Measurements from ENCODE around the gene LIG3. TPM values are rescaled to one million over a fixed set of nuclear protein-coding genes. Genes with fewer than 3 reads are reported as not detected.
"Not testable (repeated sequence)": the region's sequence is repeated elsewhere in the genome, so short reads cannot be mapped to it uniquely, and the experiment has no call there.

The LIG3 gene
- total RNA-seq, 1 donor from 2014 or later, result 44.3 TPM

DNA sequence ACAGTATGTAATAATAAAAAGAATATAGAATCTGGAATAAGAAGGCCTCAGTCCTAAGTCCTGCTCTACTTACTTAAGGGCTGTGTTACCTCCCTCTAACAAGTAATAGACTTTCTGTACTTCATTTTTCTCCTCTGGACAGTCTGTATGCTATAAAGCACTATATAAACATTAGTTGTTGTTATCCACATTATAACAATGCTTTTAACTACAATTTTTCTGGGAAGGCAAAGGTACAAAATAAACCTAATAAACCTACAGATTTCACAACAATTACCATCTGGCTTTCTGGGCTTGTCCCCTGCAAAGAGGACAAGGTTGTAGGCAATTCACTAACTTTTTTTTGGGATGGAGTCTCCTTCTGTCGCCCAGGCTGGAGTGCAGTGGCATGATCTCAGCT lies 50.5 kb downstream of the LIG3 start:
- intact Hi-C loops (cut with micrococcal nuclease), result no loop called here

DNA sequence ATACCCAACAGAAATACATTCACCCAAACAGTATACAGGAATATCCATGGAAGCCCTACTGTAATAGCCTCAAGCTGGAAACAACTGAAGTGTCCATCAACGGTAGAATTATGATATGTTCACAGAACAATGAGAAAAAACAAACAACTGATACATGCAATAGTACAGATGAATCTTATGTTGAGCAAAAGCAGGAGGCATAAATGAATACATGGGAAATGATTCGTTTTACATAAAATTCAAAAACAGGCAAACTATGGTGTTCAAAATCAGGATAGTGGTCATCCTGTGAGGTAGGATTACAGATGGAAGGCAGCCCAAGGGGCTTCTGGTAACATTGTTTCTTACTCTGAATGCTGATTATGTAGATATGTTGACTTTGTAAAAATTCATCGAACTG lies 58.1 kb downstream of the LIG3 start:
- intact Hi-C loops (cut with micrococcal nuclease), result no loop called here

DNA sequence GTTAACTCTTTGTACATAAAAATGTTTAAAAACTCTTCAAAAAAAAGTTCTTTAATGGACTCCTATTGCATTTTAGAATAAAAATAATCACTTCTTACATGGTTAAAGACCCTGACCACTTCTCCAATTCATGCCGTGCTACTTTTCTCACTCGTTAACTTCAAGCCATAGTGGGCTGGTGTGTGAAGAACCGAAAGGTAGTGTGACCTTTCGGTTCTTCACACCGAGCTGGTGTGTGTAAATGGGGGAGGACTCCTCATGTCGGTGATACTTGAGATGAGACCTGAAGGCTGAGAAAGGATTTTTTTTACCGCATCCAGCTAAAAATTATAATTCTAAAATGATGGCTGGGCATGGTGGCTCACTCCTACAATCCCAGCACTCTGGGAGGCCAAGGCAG lies 61.1 kb downstream of the LIG3 start:
- intact Hi-C loops (cut with micrococcal nuclease), result no loop called here

DNA sequence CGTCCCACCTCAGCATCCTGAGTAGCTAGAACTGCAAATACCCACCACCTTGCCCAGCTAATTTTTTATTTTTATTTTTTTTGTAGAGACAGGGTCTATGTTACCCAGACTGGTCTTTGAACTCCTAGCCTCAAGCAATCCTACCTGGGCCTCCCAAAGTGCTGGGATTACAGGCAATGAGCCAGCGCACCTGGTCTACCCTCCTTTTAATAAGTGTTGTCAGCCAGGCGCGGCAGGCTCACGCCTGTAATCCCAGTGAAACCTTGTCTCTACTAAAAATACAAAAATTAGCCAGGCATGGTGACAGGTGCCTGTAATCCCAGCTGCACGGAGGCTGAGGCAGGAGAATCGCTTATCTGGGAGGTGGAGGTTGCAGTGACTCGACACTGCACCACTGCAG lies 63.9 kb downstream of the LIG3 start:
- intact Hi-C loops (cut with micrococcal nuclease), result no loop called here

DNA sequence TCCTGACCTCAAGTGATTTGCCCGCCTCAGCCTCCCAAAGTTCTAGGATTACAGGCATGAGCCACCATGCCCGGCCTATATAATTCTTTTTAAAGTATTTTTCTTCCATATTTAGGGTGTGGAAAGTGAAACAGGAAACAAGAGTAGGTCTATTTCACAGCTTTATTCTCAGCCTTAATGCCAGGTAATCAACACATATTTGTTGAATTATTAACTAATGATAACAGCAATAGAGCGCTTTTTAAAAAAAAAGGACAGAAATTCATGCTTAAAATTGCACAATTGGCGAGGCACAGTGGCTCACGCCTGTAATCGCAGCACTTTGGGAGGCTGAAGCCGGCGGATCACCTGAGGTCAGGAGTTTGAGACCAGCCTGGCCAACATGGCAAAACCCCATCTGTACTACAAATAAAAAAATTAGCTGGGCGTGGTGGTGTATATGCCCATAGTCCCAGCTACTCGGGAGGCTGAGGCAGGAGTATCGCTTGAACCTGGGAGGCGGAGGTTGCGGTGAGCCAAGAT lies 65.2 kb downstream of the LIG3 start:
- intact Hi-C loops (cut with micrococcal nuclease), result not testable (repeated sequence)

DNA sequence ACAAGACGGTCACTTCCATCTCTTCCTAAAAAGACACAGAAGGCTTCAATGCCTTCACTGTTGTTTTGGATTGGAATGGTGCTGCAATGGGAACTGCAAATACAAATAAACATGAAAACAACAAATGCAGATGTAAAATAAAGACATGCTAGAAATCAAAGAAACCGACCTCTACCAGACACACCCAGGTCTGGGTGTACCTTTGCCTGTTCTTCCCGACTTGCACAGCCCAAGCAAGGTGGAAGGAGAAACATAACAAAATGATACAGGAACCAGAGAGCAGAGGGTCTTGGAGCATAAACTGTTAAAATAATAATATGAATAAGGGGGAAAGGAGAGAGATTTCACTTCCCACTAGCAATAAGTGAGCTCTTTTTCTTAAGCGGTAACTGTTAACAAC lies 65.9 kb downstream of the LIG3 start:
- intact Hi-C loops (cut with micrococcal nuclease), result loop anchor here (1.0 to 2.0 kb wide), 6 partner anchors 17 to 197 kb away; partner anchors contain the start of genes CCT6B, LIG3, RFFL and SLFN5

DNA sequence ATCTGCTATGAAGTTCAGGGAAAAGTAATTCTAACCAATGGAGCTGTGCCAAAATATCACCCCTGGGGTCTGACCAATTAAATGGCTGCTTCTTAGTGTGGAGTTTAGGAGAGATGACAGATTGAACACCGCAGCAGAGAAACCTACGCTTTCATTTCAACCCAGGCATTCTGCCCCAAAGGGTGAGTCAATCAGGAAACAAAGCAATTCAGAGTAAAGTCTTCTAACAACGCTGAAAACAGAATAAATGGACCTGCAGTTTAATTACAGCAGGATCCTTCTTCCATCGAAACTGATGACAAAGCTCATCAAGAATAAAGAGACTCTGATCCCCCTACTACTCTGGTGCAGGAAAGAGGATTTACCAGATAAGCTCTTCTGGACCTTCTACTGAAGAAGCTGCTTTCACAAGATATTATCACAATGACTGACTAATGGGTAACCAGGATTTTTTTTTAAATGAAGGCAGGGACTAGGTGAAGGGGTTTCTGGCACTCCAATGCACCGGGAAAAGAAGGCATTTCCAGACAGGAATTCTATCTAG lies 66.5 kb downstream of the LIG3 start:
- intact Hi-C loops (cut with micrococcal nuclease), result loop anchor here (1.0 to 2.0 kb wide), 6 partner anchors 16 to 196 kb away; partner anchors contain the start of genes CCT6B, LIG3, RFFL and SLFN5

DNA sequence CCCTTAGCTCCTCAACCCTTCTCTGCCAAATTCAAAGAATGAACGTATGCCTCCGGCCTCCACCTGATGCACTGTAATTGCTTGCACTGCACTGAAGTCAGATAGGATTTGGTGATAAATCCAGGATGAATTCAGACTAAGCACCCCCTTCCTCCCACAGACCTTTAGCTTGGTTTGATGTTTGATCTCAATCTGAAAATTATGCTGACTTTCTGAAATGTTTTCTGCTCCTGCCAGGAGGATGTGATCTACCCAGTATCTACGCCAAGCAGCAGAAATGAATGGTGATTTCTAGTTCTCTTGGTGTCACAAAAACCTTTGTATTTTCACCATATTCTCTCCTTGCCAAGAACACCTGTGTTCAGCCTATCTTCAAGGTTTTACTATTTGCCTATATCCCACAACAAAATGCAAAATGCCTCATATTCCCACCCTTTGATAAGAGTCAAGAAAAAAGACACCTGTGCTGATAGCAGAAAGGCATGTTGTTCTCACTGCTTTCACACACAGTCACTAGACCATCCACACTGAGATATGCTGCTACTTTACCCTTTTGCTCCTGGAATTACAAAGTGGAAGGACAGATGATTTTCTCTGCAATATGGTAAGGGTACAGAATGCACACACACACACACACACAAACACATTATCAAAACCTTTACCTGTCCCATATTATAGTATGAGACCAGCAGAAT lies 68.5 kb downstream of the LIG3 start:
- intact Hi-C loops (cut with micrococcal nuclease), result no loop called here

DNA sequence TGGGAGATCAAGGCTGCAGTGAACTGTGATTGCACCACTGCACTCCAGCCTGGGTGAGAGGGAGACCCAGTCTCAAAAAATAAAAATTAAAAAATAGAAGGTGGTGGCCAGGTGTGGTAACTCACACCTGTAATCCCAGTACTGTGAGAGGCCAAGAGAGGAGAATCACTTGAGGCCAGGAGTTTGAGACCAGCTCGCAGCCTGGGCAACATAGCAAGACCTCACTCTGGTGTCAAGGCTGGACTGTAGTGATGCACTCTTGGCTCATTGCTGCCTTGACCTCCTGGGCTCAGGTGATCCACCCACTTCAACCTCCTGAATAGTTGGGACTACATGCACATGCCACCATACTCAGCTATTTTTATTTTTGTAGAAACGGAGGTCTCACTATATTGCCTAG lies 69.9 kb downstream of the LIG3 start:
- intact Hi-C loops (cut with micrococcal nuclease), result loop anchor here (5.0 kb wide), 1 partner anchor 673 kb away; no protein-coding TSS in a partner anchor

DNA sequence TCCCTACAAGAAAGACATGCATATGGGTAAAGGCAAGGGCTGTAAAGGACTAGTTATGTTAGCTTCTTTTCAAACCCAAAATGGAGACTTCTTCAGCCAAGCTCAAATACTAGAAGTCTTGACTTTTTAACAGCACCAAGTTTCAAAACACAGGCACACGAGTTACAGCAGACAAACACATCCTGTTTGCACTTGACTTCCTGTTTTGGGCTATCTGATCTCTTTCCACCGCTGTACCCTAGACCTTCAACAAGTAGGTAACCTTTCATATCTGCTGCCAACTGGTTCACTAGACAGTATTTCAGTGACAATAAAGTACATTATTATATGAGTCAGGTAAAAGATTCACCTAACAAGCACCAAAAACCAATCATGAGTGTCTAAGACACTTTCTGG lies 70.9 kb downstream of the LIG3 start:
- intact Hi-C loops (cut with micrococcal nuclease), result loop anchor here (1.0 to 5.0 kb wide), 4 partner anchors 12 to 674 kb away; partner anchors contain the start of gene RFFL

DNA sequence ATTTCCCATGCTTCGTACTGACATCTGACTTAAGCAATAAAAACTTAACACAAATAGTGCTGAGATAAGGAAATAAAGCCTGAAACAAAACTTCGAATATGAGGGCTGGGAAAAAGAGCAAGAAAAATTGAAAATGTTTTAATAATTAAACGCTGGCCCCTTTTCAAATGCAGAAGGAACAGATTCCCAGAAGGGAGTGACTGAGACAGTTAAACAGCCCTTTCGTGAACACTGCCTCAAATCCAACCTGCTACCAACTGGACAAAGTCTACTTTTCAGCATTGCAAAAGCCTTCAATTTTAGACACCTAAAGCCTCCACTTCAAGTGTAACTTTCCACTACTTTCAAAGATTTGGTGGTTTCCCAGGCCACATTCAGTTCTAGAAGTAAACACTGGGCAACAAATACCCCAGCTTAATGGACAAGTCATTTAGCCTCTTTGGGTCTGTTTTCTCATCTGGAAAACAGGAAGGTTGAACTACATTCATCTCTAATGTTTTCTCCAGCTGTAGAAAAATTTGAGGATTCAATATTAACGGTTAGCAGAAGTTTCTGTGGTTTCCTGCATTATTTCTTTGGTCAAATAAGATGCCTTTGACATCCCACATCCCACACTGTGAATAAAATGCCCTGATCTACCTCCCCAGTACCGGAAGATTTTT lies 71.4 kb downstream of the LIG3 start:
- intact Hi-C loops (cut with micrococcal nuclease), result loop anchor here (1.0 to 5.0 kb wide), 4 partner anchors 12 to 674 kb away; partner anchors contain the start of gene RFFL

DNA sequence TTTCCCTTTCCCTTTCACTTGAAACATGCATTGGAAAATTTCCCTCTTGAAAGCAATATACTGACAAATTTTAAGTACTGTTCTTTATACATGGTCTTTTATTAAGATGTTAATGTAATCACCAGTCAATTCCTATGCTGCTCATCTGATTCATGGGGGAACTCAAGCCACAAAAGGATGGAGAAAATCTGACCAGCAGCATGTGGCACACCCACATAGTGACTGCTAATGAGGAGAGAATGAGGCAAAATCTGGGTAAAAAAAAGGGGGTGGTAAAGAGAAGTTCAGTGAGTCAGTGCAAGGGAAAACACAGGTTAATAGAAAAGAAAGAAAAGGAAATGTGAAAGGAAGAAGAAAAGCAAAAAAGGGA lies 71.9 kb downstream of the LIG3 start:
- intact Hi-C loops (cut with micrococcal nuclease), result loop anchor here (5.0 kb wide), 1 partner anchor 675 kb away; no protein-coding TSS in a partner anchor

DNA sequence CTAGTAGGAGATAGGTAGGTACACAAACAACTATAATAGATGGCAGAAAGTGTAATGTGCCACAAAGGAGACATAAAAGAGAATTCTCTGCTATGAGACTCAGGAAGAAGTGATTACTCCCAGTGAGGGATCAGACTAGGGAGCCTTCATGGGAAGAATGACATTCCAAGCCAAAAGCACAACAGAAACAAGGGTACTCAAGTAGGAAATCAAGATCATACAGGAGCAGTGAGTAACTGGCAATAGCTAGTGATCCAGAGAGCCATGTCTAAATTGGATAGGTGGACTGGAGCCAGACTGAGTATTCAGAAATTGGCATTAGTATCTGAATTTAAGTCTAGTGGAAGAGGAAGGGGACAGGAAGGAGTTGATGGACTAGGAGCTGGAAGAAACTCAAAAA lies 72.5 kb downstream of the LIG3 start:
- intact Hi-C loops (cut with micrococcal nuclease), result loop anchor here (5.0 kb wide), 1 partner anchor 675 kb away; no protein-coding TSS in a partner anchor

DNA sequence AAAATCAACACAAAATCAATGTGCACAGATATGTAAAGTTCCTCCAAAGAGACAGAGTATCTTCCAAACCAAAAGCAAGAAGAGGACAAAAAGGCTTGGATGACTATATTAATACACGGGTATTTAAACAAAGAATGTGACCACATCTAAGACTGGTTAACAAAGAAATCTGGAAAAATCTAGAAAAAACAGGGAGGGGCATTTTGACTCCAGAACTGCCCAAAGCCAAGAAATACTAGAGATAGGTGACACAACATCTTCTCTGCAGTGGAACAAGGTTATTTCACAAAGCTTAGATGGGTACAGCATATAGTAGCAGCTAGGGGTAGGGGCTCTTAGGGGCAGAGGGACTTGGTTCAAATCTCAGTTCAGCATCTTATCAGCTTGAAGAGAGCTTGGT lies 72.9 kb downstream of the LIG3 start:
- intact Hi-C loops (cut with micrococcal nuclease), result loop anchor here (5.0 kb wide), 1 partner anchor 676 kb away; no protein-coding TSS in a partner anchor

DNA sequence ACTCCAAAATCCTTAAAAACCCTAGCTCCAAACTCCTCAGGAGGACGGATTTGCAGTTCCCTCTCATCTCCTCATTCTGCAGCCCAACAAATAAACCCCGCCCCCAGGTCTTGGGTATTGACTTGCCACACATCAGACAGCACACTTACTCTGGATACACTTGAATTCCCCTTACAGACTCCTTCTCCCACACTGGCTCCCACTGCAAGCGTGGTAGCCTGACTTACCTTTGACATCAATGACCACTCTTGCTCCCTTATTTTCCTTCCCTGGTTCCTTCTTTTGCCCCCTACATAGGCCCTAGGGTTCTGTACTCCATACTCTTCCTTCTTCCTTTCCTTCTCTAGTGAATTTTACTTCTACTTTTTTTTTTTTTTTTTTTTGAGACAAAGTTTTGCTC lies 75.7 kb downstream of the LIG3 start:
- intact Hi-C loops (cut with micrococcal nuclease), result no loop called here

DNA sequence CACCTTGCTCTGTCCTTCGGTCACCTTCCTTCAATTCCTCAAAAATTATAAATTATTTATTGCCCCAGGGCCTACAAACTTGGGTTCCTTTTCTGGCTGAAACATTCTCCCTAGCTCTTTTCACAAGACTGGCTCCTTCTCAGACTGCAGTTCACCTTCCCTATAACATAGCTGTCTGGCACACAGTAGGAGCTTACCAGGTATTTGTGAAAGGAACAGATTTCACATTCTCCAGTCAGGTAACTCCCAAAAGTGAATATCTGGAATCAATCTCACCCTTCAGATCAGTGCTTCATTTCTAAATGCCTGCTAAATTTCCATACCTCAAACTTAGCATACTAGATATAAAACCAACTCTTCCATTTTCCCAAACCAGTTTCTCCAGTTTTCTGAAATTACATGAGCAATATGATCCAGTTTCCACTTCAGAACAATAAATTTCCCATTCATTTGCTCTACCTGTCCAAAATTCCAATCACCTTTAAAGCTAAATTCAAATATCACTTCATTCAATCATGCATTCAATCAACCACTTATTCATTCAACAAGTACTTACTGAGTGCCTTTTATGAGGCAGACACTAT lies 77.1 kb downstream of the LIG3 start:
- intact Hi-C loops (cut with micrococcal nuclease), result no loop called here

Other genes with a start within 250 kb of the LIG3 start
- gene CCT6B, start 19.1 kb upstream of the LIG3 start, total RNA-seq, result 0.88 and 1.1 TPM in 2 replicates
- gene ZNF830, start 19.0 kb upstream of the LIG3 start, total RNA-seq, result 26.4 and 29.4 TPM in 2 replicates
- 77.9 and 80.2 TPM in 2 replicates for gene RFFL, start 83.2 kb downstream of the LIG3 start, total RNA-seq
- 30.2 and 31.1 TPM in 2 replicates for gene RAD51D, start 139.3 kb downstream of the LIG3 start, total RNA-seq
- gene FNDC8, start 141.1 kb downstream of the LIG3 start, total RNA-seq, result 0.15 TPM in 1 of 2 replicates, not detected in the other
- gene NLE1, start 161.8 kb downstream of the LIG3 start, total RNA-seq, result 19.2 and 20.2 TPM in 2 replicates
- gene UNC45B, start 167.3 kb downstream of the LIG3 start, total RNA-seq, result 0.05 TPM in 2 replicates
- not detected in 2 replicates for gene SLC35G3, start 213.9 kb downstream of the LIG3 start, total RNA-seq